IMR-90 (cell line): ENCODE data around the gene ZNF639. TPM values are rescaled to one million over a fixed set of nuclear protein-coding genes. Genes with fewer than 3 reads are reported as not detected.
A peak's percentile ranks its signal among the peaks of the same experiment; 100 is the strongest.

Source experiments
- ATAC-seq: fragments of 200-7000 bp; cut with Tn5 transposase; 2 replicates; pipeline ENCODE4 v1.9.1; 2020; ENCODE audit warnings: low read depth, mild to moderate bottlenecking, moderate library complexity
- BruUV-seq: library from RNA; stranded (reverse); fragments of 400-500 nt; replicated peaks from 2 replicates; lab custom pipeline; 2021; lab: Mats Ljungman, UMichigan
- CTCF ChIA-PET: fragments of 300-600 bp; formaldehyde crosslinking; extraction: SDS; loops from one replicate; lab custom pipeline; 2021; ENCODE audit warnings: antibody characterized with exemption; lab: Yijun Ruan, JAX
- POLR2A ChIA-PET: fragments of 300-600 bp; sonication (Branson Sonifier 250); formaldehyde crosslinking; loops from one replicate; lab custom pipeline; 2022; ENCODE audit warnings: antibody characterized with exemption; ENCODE audit not compliant: unreplicated experiment; lab: Charles Lee
- DNase-seq: peaks from one replicate; pipeline ENCODE4 v3.0.0; 2013
- H2AFZ ChIP-seq: replicated peaks from 2 replicates; pipeline ENCODE3; 2013; ENCODE audit warnings: low read length, mild to moderate bottlenecking; ENCODE audit not compliant: poor library complexity
- H2AK5ac ChIP-seq: 2 replicates; pipeline ENCODE4 v1.6.1; 2013; ENCODE audit warnings: low read depth, low read length, inconsistent platforms
- H2AK9ac ChIP-seq: replicated peaks from 2 replicates; pipeline ENCODE3; 2013; ENCODE audit warnings: mild to moderate bottlenecking, low read depth, low read length, moderate library complexity; ENCODE audit not compliant: poor library complexity
- H2BK120ac ChIP-seq: 2 replicates; pipeline ENCODE4 v1.6.1; 2013; ENCODE audit warnings: low read depth, low read length, inconsistent platforms
- H2BK15ac ChIP-seq: 3 replicates; pipeline ENCODE4 v1.6.1; 2013; ENCODE audit warnings: low read depth, low read length, inconsistent platforms
- H2BK20ac ChIP-seq: 2 replicates; pipeline ENCODE4 v1.6.1; 2013; ENCODE audit warnings: low read depth, mild to moderate bottlenecking, inconsistent platforms, low read length, moderate library complexity
- H2BK5ac ChIP-seq: 2 replicates; pipeline ENCODE4 v1.6.1; 2013; ENCODE audit warnings: mild to moderate bottlenecking, low read depth, low read length, inconsistent platforms; ENCODE audit not compliant: poor library complexity, severe bottlenecking
- H3K14ac ChIP-seq: replicated peaks from 2 replicates; pipeline ENCODE4 v1.6.1; 2013; ENCODE audit warnings: low read depth, low read length, inconsistent platforms
- H3K18ac ChIP-seq: 2 replicates; pipeline ENCODE4 v1.6.1; 2013; ENCODE audit warnings: low read depth, low read length, control low read depth
- H3K23ac ChIP-seq: 2 replicates; pipeline ENCODE4 v1.6.1; 2013; ENCODE audit warnings: low read depth, low read length, inconsistent platforms
- H3K27ac ChIP-seq: 2 replicates; pipeline ENCODE4 v1.5.1; 2013; ENCODE audit warnings: mild to moderate bottlenecking, control low read depth, low read length; ENCODE audit not compliant: insufficient read depth
- H3K27me3 ChIP-seq: 2 replicates; pipeline ENCODE4 v1.6.1; 2013; ENCODE audit warnings: low read length; ENCODE audit not compliant: control insufficient read depth, insufficient read depth
- H3K36me3 ChIP-seq: 2 replicates; pipeline ENCODE4 v1.6.1; 2013; ENCODE audit warnings: low read length, mixed read lengths; ENCODE audit not compliant: control insufficient read depth, insufficient read depth
- H3K4ac ChIP-seq: 2 replicates; pipeline ENCODE4 v1.6.1; 2013; ENCODE audit warnings: low read depth, low read length, inconsistent platforms
- H3K4me1 ChIP-seq: 2 replicates; pipeline ENCODE4 v1.6.1; 2013; ENCODE audit warnings: low read length, mixed read lengths; ENCODE audit not compliant: control insufficient read depth, insufficient read depth
- H3K4me2 ChIP-seq: 2 replicates; pipeline ENCODE4 v1.6.1; 2013; ENCODE audit warnings: low read depth, mild to moderate bottlenecking, control low read depth, low read length, moderate library complexity
- H3K4me3 ChIP-seq: 2 replicates; pipeline ENCODE4 v1.5.1; 2013; ENCODE audit warnings: low read depth, mild to moderate bottlenecking, control low read depth, low read length, moderate library complexity; ENCODE audit not compliant: insufficient read depth
- H3K56ac ChIP-seq: 2 replicates; pipeline ENCODE4 v1.6.1; 2013; ENCODE audit warnings: low read length, inconsistent platforms; ENCODE audit not compliant: insufficient read depth; ENCODE audit errors: extremely low read depth
- H3K79me1 ChIP-seq, 2 experiments: 2 replicates each; pipeline ENCODE4 v1.6.1; 2013; ENCODE audit warnings: low read length in 2 of 2, inconsistent platforms in 1 of 2, low read depth in 1 of 2
- H3K9ac ChIP-seq: 2 replicates; pipeline ENCODE4 v1.6.1; 2013; ENCODE audit warnings: low read depth, low read length, control low read depth
- H3K9me1 ChIP-seq: 2 replicates; pipeline ENCODE4 v1.6.1; 2013; ENCODE audit warnings: low read length, inconsistent platforms; ENCODE audit not compliant: insufficient read depth
- H3K9me3 ChIP-seq: 2 replicates; pipeline ENCODE4 v1.6.1; 2013; ENCODE audit warnings: low read length; ENCODE audit not compliant: control insufficient read depth, insufficient read depth
- H4K20me1 ChIP-seq: 2 replicates; pipeline ENCODE4 v1.6.1; 2013; ENCODE audit warnings: low read length, inconsistent platforms; ENCODE audit not compliant: insufficient read depth
- H4K5ac ChIP-seq: 2 replicates; pipeline ENCODE4 v1.6.1; 2013; ENCODE audit warnings: mild to moderate bottlenecking, low read depth, low read length, control low read depth
- H4K8ac ChIP-seq, 2 experiments: 2 replicates each; pipeline ENCODE4 v1.6.1; 2013; ENCODE audit warnings: low read depth in 2 of 2, low read length in 2 of 2, control low read depth in 1 of 2, inconsistent platforms in 1 of 2
- H4K91ac ChIP-seq: 2 replicates; pipeline ENCODE4 v1.6.1; 2013; ENCODE audit warnings: low read depth, low read length, inconsistent platforms; ENCODE audit not compliant: insufficient read depth
- BHLHE40 ChIP-seq: fragments of 150-350 bp; IDR thresholded peaks from 2 replicates; pipeline ENCODE4 v1.6.1; 2016; ENCODE audit warnings: mild to moderate bottlenecking, low read depth, low read length
- MAFK ChIP-seq: IDR thresholded peaks from 2 replicates; pipeline ENCODE4 v1.6.1; 2012; ENCODE audit warnings: low read depth, low read length, improper control_type of control experiment
- MAZ ChIP-seq: IDR thresholded peaks from 2 replicates; pipeline ENCODE4 v1.6.1; 2012; ENCODE audit warnings: low read depth, mild to moderate bottlenecking, low read length, improper control_type of control experiment, moderate library complexity, borderline replicate concordance
- NFE2L2 ChIP-seq: fragments of 150-350 bp; IDR thresholded peaks from 2 replicates; pipeline ENCODE4 v1.6.1; 2016; ENCODE audit warnings: low read depth, mild to moderate bottlenecking, low read length
- RCOR1 ChIP-seq: IDR thresholded peaks from 2 replicates; pipeline ENCODE4 v1.6.1; 2012; ENCODE audit warnings: mild to moderate bottlenecking, low read length, improper control_type of control experiment; ENCODE audit not compliant: insufficient replicate concordance
- RFX5 ChIP-seq: IDR thresholded peaks from 2 replicates; pipeline ENCODE4 v1.8.0; 2012; ENCODE audit warnings: low read depth, mild to moderate bottlenecking, low read length, moderate library complexity
- WGBS, 2 experiments: methylation state at CpG; one replicate each; pipeline versions ENCODE4 v1.1.5 to v1.1.7; 2013; ENCODE audit warnings: missing lambda C conversion rate in 2 of 2; ENCODE audit not compliant: insufficient read length in 1 of 2; ENCODE audit errors: extremely low coverage in 2 of 2; 5-methylcytosine and 5-hydroxymethylcytosine counted together
- dilution Hi-C: fragments of 300-500 bp; cut with HindIII; formaldehyde crosslinking; loops from one replicate; pipeline ENCODE4 v1.14.3; 2018; ENCODE audit warnings: low sequenced_read_pairs; ENCODE audit not compliant: unreplicated experiment
- in situ Hi-C: fragments of 300-500 bp; cut with MboI; formaldehyde crosslinking; loops from 3 replicates; pipeline ENCODE4 v1.14.3; 2019; ENCODE audit warnings: low sequenced_read_pairs, inconsistent platforms, mixed read lengths
- intact Hi-C: fragments of 100-400 bp; cut with micrococcal nuclease; formaldehyde crosslinking; loops from 2 replicates; pipeline ENCODE4 v1.10.0; 2022
- polyA plus RNA-seq, 3 experiments: library from polyadenylated mRNA; depleted of rRNA; stranded (reverse); fragments of >200 nt; gene quantifications; 2 replicates each; pipeline ENCODE4 v1.2.3, GENCODE V29; 2012; ENCODE audit warnings: low replicate concordance in 1 of 3
- total RNA-seq: library from RNA; depleted of rRNA; stranded (reverse); fragments of >200 nt; gene quantifications from 2 replicates; pipeline ENCODE4 v1.2.3, GENCODE V29; 2012
- TF ChIP-seq, protein P1 (sequence below): fragments of 150-350 bp; IDR thresholded peaks from 2 replicates; pipeline ENCODE4 v1.6.1; 2017; ENCODE audit warnings: mild to moderate bottlenecking, antibody characterized with exemption, low read length, low read depth

ZNF639 gene
- total and polyA plus RNA-seq, 2 of the 4 experiments (the other 2 are of a cell fraction): 15.9 to 50.5 TPM

GRCh38 chr3:179288845-179289244 lies 34.0 kb upstream of the ZNF639 start:
- H4K5ac ChIP-seq: no peak overlapping the region
- H3K23ac ChIP-seq: no peak overlapping the region
- H3K9me1 ChIP-seq: no peaks in the 10 kb centered on the region
- WGBS, 2 experiments: no CpG with 5 or more reads among the region's 4 CpGs
- no peaks in the 10 kb centered on the region for H3K36me3 ChIP-seq
- no peaks in the 10 kb centered on the region for H3K4me1 ChIP-seq
- no peak overlapping the region for H4K91ac ChIP-seq
- H3K14ac ChIP-seq: no peak overlapping the region
- dilution Hi-C loops (loop anchor here (25.0 kb wide), 1 partner anchor 177 kb away; no protein-coding TSS in a partner anchor), intact Hi-C loops (no loop called here), in situ Hi-C loops (no loop called here)
- H3K27ac ChIP-seq: no peak overlapping the region
- H3K4me3 ChIP-seq: no peak overlapping the region
- H3K4me2 ChIP-seq: no peak overlapping the region
- ATAC-seq (no peak), DNase-seq (no peak)
- no peak overlapping the region for H2BK15ac ChIP-seq
- H3K9ac ChIP-seq: no peak overlapping the region
- no TSS peak for BruUV-seq
- TF ChIP-seq MAZ (no peak), MAFK (peak; percentile 94), RCOR1 (no peak), NFE2L2 (no peak), RFX5 (no peak), BHLHE40 (no peak)
- TF ChIP-seq, protein P1, sequence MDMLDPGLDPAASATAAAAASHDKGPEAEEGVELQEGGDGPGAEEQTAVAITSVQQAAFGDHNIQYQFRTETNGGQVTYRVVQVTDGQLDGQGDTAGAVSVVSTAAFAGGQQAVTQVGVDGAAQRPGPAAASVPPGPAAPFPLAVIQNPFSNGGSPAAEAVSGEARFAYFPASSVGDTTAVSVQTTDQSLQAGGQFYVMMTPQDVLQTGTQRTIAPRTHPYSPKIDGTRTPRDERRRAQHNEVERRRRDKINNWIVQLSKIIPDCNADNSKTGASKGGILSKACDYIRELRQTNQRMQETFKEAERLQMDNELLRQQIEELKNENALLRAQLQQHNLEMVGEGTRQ: no peak
- H2AK9ac ChIP-seq: no peak overlapping the region
- no peak overlapping the region for H3K18ac ChIP-seq
- ChIA-PET POLR2A (no interaction called here), CTCF (interaction anchor here (1.1 kb wide), 1 partner anchor 16 kb away, joined by 3 read pairs; no protein-coding TSS in a partner anchor)
- no peak overlapping the region for H2BK120ac ChIP-seq
- H4K20me1 ChIP-seq: no peaks in the 10 kb centered on the region
- no peak overlapping the region for H3K56ac ChIP-seq
- no peak overlapping the region for H4K8ac ChIP-seq
- H3K9me3 ChIP-seq: no peaks in the 10 kb centered on the region
- H3K4ac ChIP-seq: no peak overlapping the region
- no peak overlapping the region for H2AFZ ChIP-seq
- H2AK5ac ChIP-seq: no peak overlapping the region
- no peak overlapping the region for H2BK20ac ChIP-seq
- H2BK5ac ChIP-seq: no peak overlapping the region
- H3K27me3 ChIP-seq: peaks cover 7% of the 10 kb centered on the region
- H3K79me1 ChIP-seq: no peaks in the 10 kb centered on the region
